ENCODE results near the gene SPATS2L. TPM values are rescaled to one million over a fixed set of nuclear protein-coding genes. Genes with fewer than 3 reads are reported as not detected.

Gene SPATS2L
- total and polyA plus RNA-seq, 7 experiments from 2014 or later = 1.1 to 51.9 (median 2.9) TPM

- Mint-ChIP-seq H3K27me3 (peaks cover 0 to 3% (median 0%) of the 10 kb centered on the region in 5 donors), H3K4me3 (no peak overlapping the region), H3K4me1 (peaks cover 0 to 11% (median 0%) of the 10 kb centered on the region in 7 donors), H3K36me3 (no peaks in the 10 kb centered on the region), H3K9me3 (no peaks in the 10 kb centered on the region), H3K27ac (no peak overlapping the region)
- no peak overlapping the region for H3K4me3 ChIP-seq (ENCODE audit: low read length)
- intact Hi-C loops (cut with micrococcal nuclease) = no loop called here
- H3K27ac ChIP-seq (ENCODE audit: low read depth, low read length) = no peak overlapping the region
- H3K4me1 ChIP-seq (ENCODE audit: control insufficient read depth in 2 of 2, insufficient read depth in 2 of 2, low read length in 2 of 2) = no peaks in the 10 kb centered on the region
- H3K27me3 ChIP-seq (ENCODE audit: control insufficient read depth in 2 of 2, insufficient read depth in 2 of 2, low read length in 2 of 2) = no peaks in the 10 kb centered on the region
- ChIA-PET POLR2A (no interaction called here), CTCF (interaction anchor here (0.6 kb wide), 1 partner anchor 151 kb away, joined by 3 read pairs; no protein-coding TSS in a partner anchor)
- no peak for ATAC-seq
- no peaks in the 10 kb centered on the region for H3K9me3 ChIP-seq (ENCODE audit: control insufficient read depth in 2 of 3, low read length in 3 of 3)
- DNase-seq = no peak
- no peaks in the 10 kb centered on the region for H3K36me3 ChIP-seq (ENCODE audit: control insufficient read depth in 2 of 3, insufficient read depth in 3 of 3, low read length in 3 of 3)
Measured at GRCh38 chr2:200324362-200324761, 17.9 kb downstream of the SPATS2L start.

GRCh38 chr2:200329384-200329783 is 22.9 kb downstream of the SPATS2L start:
- CTCF ChIA-PET = no interaction called here
- peak overlapping the region in 1 of 9 donors; percentile 72 for H3K27ac Mint-ChIP-seq
- Histone ChIP-seq H3K27ac (ENCODE audit: low read depth, low read length) (no peak overlapping the region), H3K4me1 (ENCODE audit: control insufficient read depth in 2 of 2, insufficient read depth in 2 of 2, low read length in 2 of 2) (no peaks in the 10 kb centered on the region), H3K27me3 (ENCODE audit: control insufficient read depth in 2 of 2, insufficient read depth in 2 of 2, low read length in 2 of 2) (no peaks in the 10 kb centered on the region), H3K4me3 (ENCODE audit: low read length) (no peak overlapping the region), H3K9me3 (ENCODE audit: control insufficient read depth in 2 of 3, low read length in 3 of 3) (no peaks in the 10 kb centered on the region), H3K36me3 (ENCODE audit: control insufficient read depth in 2 of 3, insufficient read depth in 3 of 3, low read length in 3 of 3) (no peaks in the 10 kb centered on the region)
- no peak overlapping the region for H3K4me3 Mint-ChIP-seq
- intact Hi-C loops (cut with micrococcal nuclease) = no loop called here
- peaks cover 0 to 19% (median 0%) of the 10 kb centered on the region in 5 donors for H3K36me3 Mint-ChIP-seq
- POLR2A ChIA-PET = no interaction called here
- no peaks in the 10 kb centered on the region for H3K4me1 Mint-ChIP-seq
- DNase-seq (no peak), ATAC-seq (no peak)
- H3K27me3 Mint-ChIP-seq = peaks cover 0 to 6% (median 0%) of the 10 kb centered on the region in 5 donors
- H3K9me3 Mint-ChIP-seq = peaks cover 0 to 2% (median 0%) of the 10 kb centered on the region in 11 donors

- peaks cover 0 to 20% (median 0%) of the 10 kb centered on the region in 5 donors for H3K36me3 Mint-ChIP-seq
- CTCF ChIA-PET = no interaction called here
- H3K27me3 Mint-ChIP-seq = peaks cover 0 to 6% (median 0%) of the 10 kb centered on the region in 5 donors
- no peak overlapping the region for H3K27ac Mint-ChIP-seq
- H3K9me3 Mint-ChIP-seq = peaks cover 0 to 2% (median 0%) of the 10 kb centered on the region in 11 donors
- no peak overlapping the region for H3K4me3 Mint-ChIP-seq
- POLR2A ChIA-PET = no interaction called here
- ATAC-seq = no peak
- Histone ChIP-seq H3K4me3 (ENCODE audit: low read length) (no peak overlapping the region), H3K4me1 (ENCODE audit: control insufficient read depth in 2 of 2, insufficient read depth in 2 of 2, low read length in 2 of 2) (no peaks in the 10 kb centered on the region), H3K27me3 (ENCODE audit: control insufficient read depth in 2 of 2, insufficient read depth in 2 of 2, low read length in 2 of 2) (no peaks in the 10 kb centered on the region), H3K9me3 (ENCODE audit: control insufficient read depth in 2 of 3, low read length in 3 of 3) (no peaks in the 10 kb centered on the region), H3K27ac (ENCODE audit: low read depth, low read length) (no peak overlapping the region), H3K36me3 (ENCODE audit: control insufficient read depth in 2 of 3, insufficient read depth in 3 of 3, low read length in 3 of 3) (no peaks in the 10 kb centered on the region)
- no peaks in the 10 kb centered on the region for H3K4me1 Mint-ChIP-seq
- DNase-seq = no peak
- intact Hi-C loops (cut with micrococcal nuclease) = no loop called here
Measured at GRCh38 chr2:200329798-200330197, 23.3 kb downstream of the SPATS2L start.

- Histone ChIP-seq H3K27ac (ENCODE audit: low read depth, low read length) (no peak overlapping the region), H3K27me3 (ENCODE audit: control insufficient read depth in 2 of 2, insufficient read depth in 2 of 2, low read length in 2 of 2) (no peaks in the 10 kb centered on the region), H3K36me3 (ENCODE audit: control insufficient read depth in 2 of 3, insufficient read depth in 3 of 3, low read length in 3 of 3) (no peaks in the 10 kb centered on the region), H3K9me3 (ENCODE audit: control insufficient read depth in 2 of 3, low read length in 3 of 3) (no peaks in the 10 kb centered on the region), H3K4me3 (ENCODE audit: low read length) (no peak overlapping the region), H3K4me1 (ENCODE audit: control insufficient read depth in 2 of 2, insufficient read depth in 2 of 2, low read length in 2 of 2) (no peaks in the 10 kb centered on the region)
- CTCF ChIA-PET = no interaction called here
- H3K4me1 Mint-ChIP-seq = no peaks in the 10 kb centered on the region
- peaks cover 0 to 26% (median 0%) of the 10 kb centered on the region in 5 donors for H3K36me3 Mint-ChIP-seq
- peaks cover 0 to 2% (median 0%) of the 10 kb centered on the region in 11 donors for H3K9me3 Mint-ChIP-seq
- H3K27me3 Mint-ChIP-seq = peaks cover 0 to 6% (median 0%) of the 10 kb centered on the region in 5 donors
- H3K4me3 Mint-ChIP-seq = no peak overlapping the region
- intact Hi-C loops (cut with micrococcal nuclease) = no loop called here
- POLR2A ChIA-PET = no interaction called here
- no peak overlapping the region for H3K27ac Mint-ChIP-seq
- DNase-seq (no peak), ATAC-seq (no peak)
Measured at GRCh38 chr2:200330351-200331060, 24.0 kb downstream of the SPATS2L start.

GRCh38 chr2:200331061-200331400 is 24.5 kb downstream of the SPATS2L start:
- Histone ChIP-seq H3K27ac (ENCODE audit: low read depth, low read length) (no peak overlapping the region), H3K9me3 (ENCODE audit: control insufficient read depth in 2 of 3, low read length in 3 of 3) (no peaks in the 10 kb centered on the region), H3K36me3 (ENCODE audit: control insufficient read depth in 2 of 3, insufficient read depth in 3 of 3, low read length in 3 of 3) (no peaks in the 10 kb centered on the region), H3K27me3 (ENCODE audit: control insufficient read depth in 2 of 2, insufficient read depth in 2 of 2, low read length in 2 of 2) (no peaks in the 10 kb centered on the region), H3K4me3 (ENCODE audit: low read length) (no peak overlapping the region), H3K4me1 (ENCODE audit: control insufficient read depth in 2 of 2, insufficient read depth in 2 of 2, low read length in 2 of 2) (no peaks in the 10 kb centered on the region)
- peaks cover 0 to 2% (median 0%) of the 10 kb centered on the region in 11 donors for H3K9me3 Mint-ChIP-seq
- DNase-seq (no peak), ATAC-seq (no peak)
- intact Hi-C loops (cut with micrococcal nuclease) = no loop called here
- H3K36me3 Mint-ChIP-seq = peaks cover 0 to 27% (median 0%) of the 10 kb centered on the region in 5 donors
- H3K27ac Mint-ChIP-seq = no peak overlapping the region
- no peak overlapping the region for H3K4me3 Mint-ChIP-seq
- CTCF ChIA-PET = no interaction called here
- H3K27me3 Mint-ChIP-seq = peaks cover 0 to 6% (median 0%) of the 10 kb centered on the region in 5 donors
- POLR2A ChIA-PET = no interaction called here
- no peaks in the 10 kb centered on the region for H3K4me1 Mint-ChIP-seq

GRCh38 chr2:200335657-200336056 is 29.2 kb downstream of the SPATS2L start:
- Histone ChIP-seq H3K36me3 (ENCODE audit: control insufficient read depth in 2 of 3, insufficient read depth in 3 of 3, low read length in 3 of 3) (no peaks in the 10 kb centered on the region), H3K4me1 (ENCODE audit: control insufficient read depth in 2 of 2, insufficient read depth in 2 of 2, low read length in 2 of 2) (no peaks in the 10 kb centered on the region), H3K4me3 (ENCODE audit: low read length) (no peak overlapping the region), H3K9me3 (ENCODE audit: control insufficient read depth in 2 of 3, low read length in 3 of 3) (no peaks in the 10 kb centered on the region), H3K27ac (ENCODE audit: low read depth, low read length) (no peak overlapping the region), H3K27me3 (ENCODE audit: control insufficient read depth in 2 of 2, insufficient read depth in 2 of 2, low read length in 2 of 2) (no peaks in the 10 kb centered on the region)
- DNase-seq (no peak), ATAC-seq (no peak)
- H3K27ac Mint-ChIP-seq = no peak overlapping the region
- intact Hi-C loops (cut with micrococcal nuclease) = no loop called here
- peaks cover 0 to 27% (median 0%) of the 10 kb centered on the region in 5 donors for H3K36me3 Mint-ChIP-seq
- no peak overlapping the region for H3K4me3 Mint-ChIP-seq
- peaks cover 0 to 2% (median 0%) of the 10 kb centered on the region in 11 donors for H3K9me3 Mint-ChIP-seq
- ChIA-PET POLR2A (no interaction called here), CTCF (no interaction called here)
- H3K4me1 Mint-ChIP-seq = peaks cover 0 to 11% (median 0%) of the 10 kb centered on the region in 7 donors
- H3K27me3 Mint-ChIP-seq = peaks cover 0 to 3% (median 0%) of the 10 kb centered on the region in 5 donors

All from naive thymus-derived CD4-positive, alpha-beta T cell (primary cell).